Activated T-helper 1 cell treated with anti-CD3 and anti-CD28 coated beads, Interleukin-12 subunit alpha, Interleukin-12 subunit beta, Interleukin-2, Interleukin-4 antibody, amounts not matched to agents 30 ng/mL and 10 ng/mL and 1 ng/mL, durations not matched to agents 14 hours and 24 hours and 36 hours (primary cell): ENCODE measurements around the gene KCNG2. TPM values are rescaled to one million over a fixed set of nuclear protein-coding genes. Genes with fewer than 3 reads are reported as not detected.

Source experiments
- DNase-seq: peaks from one replicate; pipeline ENCODE4 v3.0.0; 2021; ENCODE audit warnings: low spot score
- H3K27ac Mint-ChIP-seq: one replicate; pipeline ENCODE4 v1.8.0; 2021; ENCODE audit warnings: mild to moderate bottlenecking, mixed read lengths
- H3K27me3 Mint-ChIP-seq: one replicate; pipeline ENCODE4 v1.8.0; 2022; ENCODE audit warnings: mild to moderate bottlenecking, moderate library complexity, mixed read lengths; ENCODE audit not compliant: insufficient read depth
- H3K36me3 Mint-ChIP-seq: one replicate; pipeline ENCODE4 v1.8.0; 2021; ENCODE audit warnings: low read depth, mixed read lengths
- H3K4me1 Mint-ChIP-seq: one replicate; pipeline ENCODE4 v1.8.0; 2021; ENCODE audit warnings: low read depth, mixed read lengths
- H3K4me3 Mint-ChIP-seq: one replicate; pipeline ENCODE4 v1.8.0; 2021; ENCODE audit warnings: mild to moderate bottlenecking, moderate library complexity, mixed read lengths
- H3K9me3 Mint-ChIP-seq: one replicate; pipeline ENCODE4 v1.8.0; 2021; ENCODE audit warnings: mixed read lengths
- intact Hi-C: fragments of 100-400 bp; cut with micrococcal nuclease; formaldehyde crosslinking; loops from one replicate; pipeline ENCODE4 v1.15.1; 2024
- total RNA-seq: library from RNA; stranded (reverse); gene quantifications from 2 replicates; pipeline ENCODE4 v1.2.3, GENCODE V29; 2022

The KCNG2 gene
- total RNA-seq, 1 donor from 2014 or later = not detected

GRCh38 chr18:79832169-79832568 lies 34.4 kb downstream of the KCNG2 start:
- Mint-ChIP-seq H3K9me3 (peaks cover 13% of the 10 kb centered on the region), H3K27ac (no peak overlapping the region), H3K4me1 (no peaks in the 10 kb centered on the region), H3K4me3 (no peak overlapping the region), H3K27me3 (peaks cover 8% of the 10 kb centered on the region), H3K36me3 (no peaks in the 10 kb centered on the region)
- DNase-seq = no peak
- intact Hi-C loops = no loop called here

DNA sequence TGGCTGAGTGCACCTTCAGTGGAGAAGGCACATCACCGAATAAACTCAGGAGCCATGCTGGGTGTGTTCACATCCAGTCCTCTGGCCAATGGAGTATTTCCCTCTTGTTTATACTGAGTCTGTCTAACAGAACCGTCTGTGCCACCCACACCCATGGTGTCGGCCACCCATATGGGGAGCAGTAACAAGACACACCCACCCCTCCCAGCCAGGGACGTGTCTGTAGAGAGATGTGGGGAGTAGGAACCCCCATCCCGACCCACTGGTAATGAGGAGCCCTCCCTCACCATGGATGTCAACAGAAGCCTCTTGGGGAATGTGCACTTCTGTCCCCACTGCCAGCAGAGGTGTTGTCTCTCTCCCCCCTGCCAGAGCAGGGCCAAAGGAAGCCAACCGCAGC lies 37.1 kb downstream of the KCNG2 start:
- Mint-ChIP-seq H3K9me3 (peaks cover 13% of the 10 kb centered on the region), H3K27ac (no peak overlapping the region), H3K27me3 (peaks cover 13% of the 10 kb centered on the region), H3K4me1 (no peaks in the 10 kb centered on the region), H3K4me3 (no peak overlapping the region), H3K36me3 (no peaks in the 10 kb centered on the region)
- intact Hi-C loops = no loop called here
- no peak for DNase-seq

DNA sequence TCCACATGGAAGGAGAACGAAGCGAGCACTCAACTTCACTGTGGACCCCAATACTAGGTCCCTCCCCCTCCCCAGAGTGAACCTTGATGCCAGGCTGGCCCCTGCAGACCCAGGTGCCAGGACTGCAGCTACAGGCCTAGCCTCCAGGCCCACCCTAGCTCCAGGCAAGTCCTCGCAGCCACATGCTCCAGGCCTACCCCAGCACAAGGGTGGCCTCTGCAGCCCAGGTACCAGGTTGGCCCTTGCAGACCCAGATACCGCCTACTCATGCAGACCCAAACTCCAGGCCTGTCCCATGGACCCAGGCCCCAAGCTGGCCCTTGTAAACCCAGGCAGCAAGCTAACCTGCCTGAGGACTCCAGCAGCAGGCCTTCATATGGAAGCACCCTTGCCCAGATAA lies 44.2 kb downstream of the KCNG2 start:
- intact Hi-C loops = no loop called here
- no peaks in the 10 kb centered on the region for H3K9me3 Mint-ChIP-seq

DNA sequence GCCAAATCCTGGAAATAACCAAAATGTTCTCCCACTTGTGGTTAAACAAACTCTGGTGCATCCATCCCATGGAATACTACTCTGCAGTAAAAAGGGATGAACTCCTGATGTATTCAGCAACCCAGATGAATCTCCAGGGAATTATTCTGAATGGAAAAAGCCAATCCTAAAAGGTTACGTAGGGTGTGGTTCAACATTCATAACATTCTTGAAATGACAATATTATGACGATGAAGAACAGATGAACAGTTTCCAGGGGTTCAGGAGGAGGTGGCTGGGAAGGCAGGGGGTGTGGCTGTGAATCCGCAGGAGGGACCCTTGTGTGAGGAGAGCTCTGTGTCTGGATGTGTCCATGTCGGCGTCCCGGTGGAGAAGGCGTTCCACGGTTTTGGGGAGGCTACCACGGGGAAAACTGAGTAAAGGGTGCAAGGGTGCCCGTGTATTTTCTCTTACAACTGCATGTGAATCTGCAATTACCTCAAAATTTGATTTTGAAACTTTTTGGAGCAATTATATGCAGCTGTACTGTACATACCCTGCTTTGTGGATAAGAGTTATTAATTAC lies 47.3 kb downstream of the KCNG2 start:
- Mint-ChIP-seq H3K9me3 (no peaks in the 10 kb centered on the region), H3K27me3 (peaks cover 9% of the 10 kb centered on the region), H3K4me3 (no peak overlapping the region), H3K27ac (no peak overlapping the region), H3K4me1 (no peaks in the 10 kb centered on the region), H3K36me3 (no peaks in the 10 kb centered on the region)
- no peak for DNase-seq
- intact Hi-C loops = no loop called here

More for the DNA sequence above, 44.2 kb downstream of the KCNG2 start:
- Mint-ChIP-seq H3K4me3 (no peak overlapping the region), H3K27ac (no peak overlapping the region), H3K27me3 (peaks cover 16% of the 10 kb centered on the region), H3K4me1 (no peaks in the 10 kb centered on the region), H3K36me3 (no peaks in the 10 kb centered on the region)
- no peak for DNase-seq

DNA sequence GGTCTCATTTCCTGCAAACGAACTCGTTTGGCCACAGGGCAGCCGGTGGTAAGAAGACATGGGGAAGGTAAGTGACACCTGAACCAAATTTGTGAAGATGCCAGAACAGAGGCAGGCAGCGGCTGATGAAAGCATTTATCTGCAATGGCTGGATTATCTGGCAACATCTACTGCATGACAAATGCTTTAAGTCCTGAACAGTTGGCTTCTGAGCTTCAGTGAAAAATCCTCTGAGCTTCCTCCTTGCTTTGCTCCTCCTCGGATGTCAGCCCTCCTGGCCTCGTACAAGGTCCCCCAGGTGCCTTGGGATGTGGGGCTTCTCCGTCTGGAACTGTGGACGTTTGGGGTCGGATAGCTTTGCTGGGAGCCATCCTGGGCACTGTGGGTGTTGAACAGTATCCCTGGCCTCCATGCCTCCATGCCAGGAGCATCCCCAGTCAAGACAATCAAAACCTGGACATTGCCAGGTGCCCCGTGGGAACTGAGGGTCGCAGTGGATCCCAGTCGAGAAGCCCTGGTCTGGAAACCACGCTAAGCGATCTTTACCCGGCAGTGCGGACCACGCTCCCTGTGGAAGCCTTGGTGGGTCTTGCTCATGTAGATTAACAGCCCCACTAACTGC lies 49.3 kb downstream of the KCNG2 start:
- DNase-seq = no peak
- H3K27ac Mint-ChIP-seq = no peak overlapping the region
- H3K36me3 Mint-ChIP-seq = no peaks in the 10 kb centered on the region
- intact Hi-C loops = no loop called here
- no peaks in the 10 kb centered on the region for H3K9me3 Mint-ChIP-seq
- H3K4me1 Mint-ChIP-seq = no peaks in the 10 kb centered on the region
- H3K27me3 Mint-ChIP-seq = peaks cover 7% of the 10 kb centered on the region
- no peak overlapping the region for H3K4me3 Mint-ChIP-seq

GRCh38 chr18:79847606-79848293 lies 50.0 kb downstream of the KCNG2 start:
- no peaks in the 10 kb centered on the region for H3K4me1 Mint-ChIP-seq
- H3K27me3 Mint-ChIP-seq = peaks cover 3% of the 10 kb centered on the region
- DNase-seq = no peak
- H3K27ac Mint-ChIP-seq = no peak overlapping the region
- no peaks in the 10 kb centered on the region for H3K36me3 Mint-ChIP-seq
- intact Hi-C loops = no loop called here
- H3K9me3 Mint-ChIP-seq = no peaks in the 10 kb centered on the region
- H3K4me3 Mint-ChIP-seq = no peak overlapping the region

DNA sequence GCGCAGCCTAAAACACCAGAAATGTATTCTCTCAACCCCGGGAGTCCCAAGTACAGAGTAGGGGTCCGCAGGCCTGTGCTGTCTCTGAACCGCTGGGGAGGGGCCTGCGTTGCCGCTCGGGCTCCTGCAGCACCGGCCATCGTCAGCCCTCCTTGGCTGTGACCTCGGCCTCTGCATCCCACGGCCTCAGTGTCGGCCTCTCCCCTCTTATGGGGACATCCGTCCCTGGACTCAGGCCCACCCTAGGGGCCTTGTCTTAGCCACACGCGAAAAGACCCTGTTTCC lies 50.5 kb downstream of the KCNG2 start:
- no peak overlapping the region for H3K4me3 Mint-ChIP-seq
- H3K36me3 Mint-ChIP-seq = no peaks in the 10 kb centered on the region
- intact Hi-C loops = no loop called here
- H3K4me1 Mint-ChIP-seq = no peaks in the 10 kb centered on the region
- H3K27me3 Mint-ChIP-seq = peaks cover 2% of the 10 kb centered on the region
- no peak for DNase-seq
- H3K9me3 Mint-ChIP-seq = no peaks in the 10 kb centered on the region
- H3K27ac Mint-ChIP-seq = no peak overlapping the region

DNA sequence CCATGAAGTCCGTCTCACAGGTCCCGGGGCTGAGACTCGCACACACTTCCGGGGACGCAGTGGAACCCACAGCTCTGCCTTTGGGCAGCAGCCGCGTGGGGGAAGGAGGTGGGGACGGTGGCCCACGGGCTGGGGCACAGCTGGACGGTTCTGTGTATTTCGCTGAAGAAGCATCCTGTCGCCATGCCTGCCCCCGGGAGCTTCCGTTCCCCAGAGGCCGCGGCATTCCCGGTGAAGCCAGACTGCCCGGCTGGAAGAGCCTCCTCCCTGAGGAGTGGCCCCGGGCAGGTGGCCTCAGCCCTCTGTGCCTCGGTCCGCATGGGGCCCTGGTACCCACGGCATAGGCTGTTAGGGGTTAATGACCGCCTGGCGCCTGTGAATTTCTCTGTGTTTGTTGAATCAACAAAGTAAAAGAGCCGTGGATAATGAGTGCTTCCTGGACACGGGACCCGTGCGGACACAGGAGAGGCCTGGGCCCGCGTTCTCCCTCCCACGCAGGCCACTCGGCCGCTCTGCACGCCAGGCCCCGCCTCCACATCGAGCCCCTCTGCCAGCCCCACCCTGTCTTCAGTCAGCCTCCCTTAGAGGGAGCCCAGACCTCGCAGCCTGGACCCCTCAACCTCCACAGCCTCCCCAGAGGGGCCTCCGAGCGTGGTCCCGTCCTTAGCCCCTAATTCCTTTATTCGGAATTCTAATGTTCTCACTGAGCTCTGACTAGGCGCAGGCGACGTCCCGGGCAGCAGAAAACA lies 51.0 kb downstream of the KCNG2 start:
- no peaks in the 10 kb centered on the region for H3K36me3 Mint-ChIP-seq
- DNase-seq = no peak
- no peak overlapping the region for H3K27ac Mint-ChIP-seq
- H3K4me1 Mint-ChIP-seq = no peaks in the 10 kb centered on the region
- H3K27me3 Mint-ChIP-seq = no peaks in the 10 kb centered on the region
- H3K9me3 Mint-ChIP-seq = no peaks in the 10 kb centered on the region
- H3K4me3 Mint-ChIP-seq = no peak overlapping the region
- intact Hi-C loops = no loop called here

DNA sequence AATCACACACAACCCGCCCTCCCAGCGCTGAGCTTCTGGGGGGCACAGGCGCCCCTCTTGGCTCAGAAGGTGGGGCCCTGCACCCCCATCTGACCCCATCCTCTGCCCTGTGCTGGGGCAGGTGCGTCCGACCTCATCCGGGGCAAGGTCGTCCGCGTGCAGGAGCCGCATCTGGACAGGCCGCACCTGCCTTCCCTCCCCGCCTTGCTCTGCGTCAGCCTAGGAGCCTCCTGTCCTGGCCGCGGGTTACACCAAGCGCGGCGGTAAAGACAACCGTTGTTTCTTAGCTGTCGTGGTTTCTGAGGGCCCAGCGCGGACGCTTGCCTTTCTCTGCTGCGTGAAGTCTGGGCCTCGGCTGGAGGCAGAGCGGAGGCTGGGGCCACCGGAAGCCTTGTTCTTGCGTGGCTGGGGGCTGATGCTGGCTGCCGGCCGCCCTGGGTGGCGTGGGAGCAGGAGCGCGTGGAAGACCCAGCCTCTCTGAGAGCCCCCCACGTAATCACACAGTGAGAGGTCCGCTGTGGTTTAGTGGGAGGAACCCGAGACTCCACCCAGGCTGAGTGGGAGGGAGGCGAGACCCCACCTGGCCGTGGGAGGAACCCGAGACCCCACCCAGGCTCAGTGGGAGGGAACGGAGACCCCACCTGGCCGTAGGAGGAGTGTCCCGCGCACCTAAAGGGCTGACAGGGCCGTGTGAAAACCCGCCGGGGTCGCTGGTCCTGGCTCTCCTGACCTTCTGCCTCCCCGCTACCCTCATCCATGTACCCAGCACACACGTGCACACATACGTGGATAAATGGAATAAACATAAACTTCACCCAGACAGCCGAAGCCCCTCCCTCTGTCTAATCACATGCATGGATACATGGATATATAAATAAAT lies 51.8 kb downstream of the KCNG2 start:
- DNase-seq = no peak
- no peak overlapping the region for H3K4me3 Mint-ChIP-seq
- H3K9me3 Mint-ChIP-seq = no peaks in the 10 kb centered on the region
- H3K27ac Mint-ChIP-seq = no peak overlapping the region
- H3K4me1 Mint-ChIP-seq = no peaks in the 10 kb centered on the region
- no peaks in the 10 kb centered on the region for H3K27me3 Mint-ChIP-seq
- intact Hi-C loops = no loop called here
- no peaks in the 10 kb centered on the region for H3K36me3 Mint-ChIP-seq

DNA sequence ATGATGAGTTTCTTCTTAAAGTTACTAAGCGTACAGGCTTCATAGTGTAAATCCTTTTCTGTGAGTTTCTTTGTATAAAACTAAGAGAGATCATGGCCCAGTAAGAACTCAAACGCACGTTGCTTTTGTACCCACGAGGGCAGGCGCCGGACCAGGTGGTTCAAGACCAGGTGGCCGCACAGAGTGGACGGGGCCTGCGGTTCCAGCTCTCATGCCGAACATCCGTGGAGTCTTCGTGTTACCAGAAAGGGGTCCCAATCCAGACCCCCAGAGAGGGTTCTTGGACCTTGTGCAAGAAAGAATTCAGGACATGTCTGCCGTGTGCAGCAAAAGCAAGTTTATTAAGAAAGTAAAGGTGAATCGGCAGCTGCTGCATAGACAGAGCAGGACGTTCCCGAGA lies 53.0 kb downstream of the KCNG2 start:
- peaks cover 4% of the 10 kb centered on the region for H3K27me3 Mint-ChIP-seq
- no peak overlapping the region for H3K27ac Mint-ChIP-seq
- H3K4me1 Mint-ChIP-seq = no peaks in the 10 kb centered on the region
- DNase-seq = no peak
- no peak overlapping the region for H3K4me3 Mint-ChIP-seq
- intact Hi-C loops = no loop called here
- no peaks in the 10 kb centered on the region for H3K9me3 Mint-ChIP-seq
- no peaks in the 10 kb centered on the region for H3K36me3 Mint-ChIP-seq

DNA sequence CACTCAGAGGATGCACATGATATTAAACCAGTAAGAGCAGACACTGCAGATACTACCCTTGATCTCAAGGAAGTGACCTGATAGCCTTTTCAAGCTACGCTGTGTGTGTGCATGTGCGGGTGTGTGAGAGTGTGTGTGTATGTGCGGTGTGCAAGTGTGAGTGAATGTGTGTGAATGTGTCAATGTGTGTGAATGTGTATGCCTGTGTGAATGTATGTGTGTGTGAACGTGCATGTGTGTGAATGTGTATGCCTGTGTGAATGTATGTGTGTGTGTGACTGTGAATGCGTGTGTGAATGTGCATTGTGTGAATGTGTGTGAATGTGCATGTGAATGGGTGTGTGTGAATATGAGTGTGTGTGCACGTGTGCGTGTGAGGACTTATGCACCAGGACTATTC lies 53.8 kb downstream of the KCNG2 start:
- Mint-ChIP-seq H3K4me1 (no peaks in the 10 kb centered on the region), H3K4me3 (no peak overlapping the region), H3K9me3 (no peaks in the 10 kb centered on the region), H3K27me3 (peaks cover 4% of the 10 kb centered on the region), H3K36me3 (no peaks in the 10 kb centered on the region), H3K27ac (no peak overlapping the region)
- DNase-seq = no peak
- intact Hi-C loops = no loop called here

DNA sequence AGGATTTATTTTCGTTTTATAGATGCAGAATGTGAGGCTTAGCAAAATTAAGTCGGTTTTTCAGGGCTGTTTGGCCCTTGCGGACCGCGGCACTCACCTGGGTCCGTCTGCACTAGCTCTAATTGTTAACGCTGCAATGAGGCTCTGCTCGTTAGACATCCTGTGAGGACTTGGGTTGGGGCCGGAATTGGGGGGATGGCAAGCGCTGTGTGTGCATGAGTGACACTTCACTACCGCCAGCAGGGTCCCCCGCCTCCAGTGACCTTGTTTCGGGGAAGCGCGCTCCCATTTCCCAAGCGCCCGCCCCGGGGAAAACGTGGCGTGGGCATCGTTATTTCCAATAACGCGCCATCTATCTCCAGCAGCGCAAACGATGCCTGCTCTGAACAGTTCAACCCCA lies 54.2 kb downstream of the KCNG2 start:
- Mint-ChIP-seq H3K36me3 (no peaks in the 10 kb centered on the region), H3K27me3 (peaks cover 4% of the 10 kb centered on the region), H3K27ac (no peak overlapping the region), H3K4me3 (no peak overlapping the region), H3K4me1 (no peaks in the 10 kb centered on the region), H3K9me3 (no peaks in the 10 kb centered on the region)
- intact Hi-C loops = no loop called here
- no peak for DNase-seq
